GM12801 (cell line): ENCODE results near the gene UNC5B.

ENCODE experiments used
- TF ChIP-seq, protein P1 (sequence below): IDR thresholded peaks from one replicate; pipeline ENCODE4 v1.5.1; 2011; ENCODE audit warnings: control low read depth; ENCODE audit not compliant: insufficient read length; ENCODE audit errors: extremely low read depth

The UNC5B gene

DNA sequence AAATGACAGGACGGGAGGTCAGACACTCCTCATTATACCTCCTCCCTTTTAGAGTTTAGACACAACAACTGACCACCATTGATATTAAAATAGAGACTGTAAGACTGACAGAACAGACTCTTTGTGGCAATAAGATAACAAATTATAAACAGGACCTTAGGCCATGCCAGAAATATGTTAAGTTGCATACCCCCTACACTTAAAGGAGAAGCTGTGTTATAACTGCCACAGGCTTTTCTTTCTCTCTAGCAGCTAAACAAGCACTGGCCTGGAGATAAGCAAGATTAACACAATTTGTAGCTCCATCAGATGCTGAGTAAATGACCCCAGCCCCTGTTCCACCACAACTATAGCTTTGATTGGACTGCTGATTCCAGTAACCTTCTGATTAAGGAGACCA is 10.5 kb upstream of the UNC5B start:
- TF ChIP-seq, protein P1, sequence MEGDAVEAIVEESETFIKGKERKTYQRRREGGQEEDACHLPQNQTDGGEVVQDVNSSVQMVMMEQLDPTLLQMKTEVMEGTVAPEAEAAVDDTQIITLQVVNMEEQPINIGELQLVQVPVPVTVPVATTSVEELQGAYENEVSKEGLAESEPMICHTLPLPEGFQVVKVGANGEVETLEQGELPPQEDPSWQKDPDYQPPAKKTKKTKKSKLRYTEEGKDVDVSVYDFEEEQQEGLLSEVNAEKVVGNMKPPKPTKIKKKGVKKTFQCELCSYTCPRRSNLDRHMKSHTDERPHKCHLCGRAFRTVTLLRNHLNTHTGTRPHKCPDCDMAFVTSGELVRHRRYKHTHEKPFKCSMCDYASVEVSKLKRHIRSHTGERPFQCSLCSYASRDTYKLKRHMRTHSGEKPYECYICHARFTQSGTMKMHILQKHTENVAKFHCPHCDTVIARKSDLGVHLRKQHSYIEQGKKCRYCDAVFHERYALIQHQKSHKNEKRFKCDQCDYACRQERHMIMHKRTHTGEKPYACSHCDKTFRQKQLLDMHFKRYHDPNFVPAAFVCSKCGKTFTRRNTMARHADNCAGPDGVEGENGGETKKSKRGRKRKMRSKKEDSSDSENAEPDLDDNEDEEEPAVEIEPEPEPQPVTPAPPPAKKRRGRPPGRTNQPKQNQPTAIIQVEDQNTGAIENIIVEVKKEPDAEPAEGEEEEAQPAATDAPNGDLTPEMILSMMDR = no peak

DNA sequence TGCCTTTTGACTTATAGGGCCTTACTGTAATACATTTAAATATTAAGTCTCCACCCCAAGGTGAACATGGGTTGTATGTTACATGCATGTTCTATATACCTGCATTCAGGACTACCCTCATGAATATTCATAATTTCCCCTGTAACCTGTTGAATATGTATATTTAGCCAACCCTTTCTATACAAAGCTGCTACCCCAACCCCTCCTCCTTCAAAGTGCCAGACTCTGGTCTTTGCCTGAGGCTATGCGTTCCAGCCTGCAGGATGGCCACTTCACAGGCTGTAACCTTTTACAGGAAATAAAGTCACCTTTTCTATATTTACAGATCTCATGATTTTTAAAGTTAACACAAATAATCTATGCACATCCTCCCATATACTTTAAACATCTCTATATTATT is 10.1 kb upstream of the UNC5B start:
- TF ChIP-seq, protein P1 = no peak

DNA sequence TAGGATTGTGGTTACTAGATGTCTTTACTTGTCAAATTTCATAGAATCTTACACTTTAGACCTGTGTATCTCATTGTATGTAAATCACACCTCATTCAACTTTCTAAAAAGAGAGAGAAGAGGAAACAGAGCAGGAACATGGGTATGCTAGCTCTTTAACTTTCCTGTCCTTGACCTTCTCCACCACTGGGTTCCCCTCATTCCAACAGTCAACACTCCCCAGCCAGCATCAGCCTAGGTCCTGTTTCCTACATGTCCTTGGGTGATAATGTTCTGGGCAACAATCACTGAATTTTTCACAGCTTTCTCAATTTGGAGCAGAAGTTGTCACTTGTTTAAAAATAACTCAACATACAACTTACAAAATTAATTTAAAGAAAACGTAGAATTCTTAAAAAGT is 9.2 kb upstream of the UNC5B start:
- TF ChIP-seq, protein P1 = no peak

DNA sequence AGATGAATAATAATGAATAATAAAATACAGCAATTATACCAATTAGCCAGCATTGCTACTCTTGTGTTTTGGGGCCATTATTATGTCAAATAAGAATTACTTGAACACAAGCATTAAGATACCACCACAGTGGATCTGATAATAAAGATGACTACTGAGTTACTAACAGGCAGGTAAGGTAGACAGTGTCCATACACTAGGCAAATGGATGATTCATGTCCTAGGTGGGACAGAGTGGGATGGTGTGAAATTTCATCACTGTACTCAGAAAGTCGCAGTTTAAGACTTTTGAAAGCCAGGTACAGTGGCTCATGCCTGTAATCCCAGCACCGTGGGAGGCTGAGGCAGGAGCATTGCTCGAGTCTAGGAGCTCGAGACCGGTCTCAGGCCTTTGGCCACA is 8.7 kb upstream of the UNC5B start:
- TF ChIP-seq, protein P1 = no peak

DNA sequence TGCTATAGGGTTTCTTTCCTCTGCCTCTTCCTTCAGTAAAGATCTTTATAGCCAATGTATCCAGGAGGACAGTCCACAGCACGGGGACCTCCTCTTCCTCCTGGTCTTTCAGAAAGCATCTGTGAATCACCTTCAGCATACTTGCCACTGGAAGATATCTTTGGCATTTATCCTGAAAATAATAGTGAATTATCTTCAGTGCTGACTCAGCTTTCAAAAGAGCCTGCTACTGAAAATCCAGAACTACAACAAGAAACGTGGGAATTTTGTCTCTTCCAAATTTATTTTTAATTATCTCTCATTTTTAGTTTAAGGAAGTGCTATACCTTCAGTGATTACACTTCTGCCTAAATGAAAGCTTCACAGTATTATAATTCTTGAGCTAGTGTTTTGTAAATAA is 7.6 kb upstream of the UNC5B start:
- TF ChIP-seq, protein P1 = no peak

DNA sequence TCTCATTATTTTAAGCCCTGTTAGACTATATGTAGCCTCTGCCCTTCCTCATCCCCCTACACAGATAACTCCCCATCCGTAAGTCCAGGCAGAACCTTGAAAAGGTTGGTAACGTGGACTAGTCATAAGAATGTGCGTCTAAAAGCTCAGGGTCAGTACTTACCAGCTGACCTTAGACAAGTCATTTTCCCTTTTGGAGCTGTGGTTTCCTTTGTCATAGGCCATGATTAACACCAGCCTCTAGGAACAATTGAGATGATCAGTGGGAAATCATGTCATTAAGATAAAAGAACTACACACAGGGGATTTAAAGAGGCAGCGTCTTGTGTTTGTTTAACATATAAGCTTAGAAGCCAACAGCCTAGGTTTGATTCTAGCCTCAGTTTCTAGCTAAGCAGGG is 6.9 kb upstream of the UNC5B start:
- TF ChIP-seq, protein P1 = no peak

GRCh38 chr10:71206911-71207310 is 5.5 kb upstream of the UNC5B start:
- TF ChIP-seq, protein P1 = no peak

- TF ChIP-seq, protein P1 = no peak
These were observed 4.8 kb upstream of the UNC5B start for GRCh38 chr10:71207578-71207977.
